GM19351 (cell line): ENCODE measurements around the gene MTOR.
A peak's percentile ranks its signal among the peaks of the same experiment; 100 is the strongest.
"Not testable (repeated sequence)": the region's sequence is repeated elsewhere in the genome, so short reads cannot be mapped to it uniquely, and the experiment has no call there.

Source experiments
- ATAC-seq: cut with Tn5 transposase; IDR thresholded peaks from one replicate; pipeline ENCODE4 v1.9.1; 2021; ENCODE audit warnings: mild to moderate bottlenecking, moderate library complexity; ENCODE audit not compliant: unreplicated experiment

The MTOR gene

GRCh38 chr1:11262171-11263049 is at the start of gene MTOR:
Gene MTOR, minus strand, starts transcription at chr1:11262551. Its CDS starts 3,142 bp downstream, at chr1:11259409.
- peak; percentile 97 for ATAC-seq

- no peak for ATAC-seq
Measured at GRCh38 chr1:11309385-11309784, 47.0 kb upstream of the MTOR start.

GRCh38 chr1:11308699-11309224 is 46.4 kb upstream of the MTOR start:
- ATAC-seq: no peak

- ATAC-seq: no peak
Measured at GRCh38 chr1:11307852-11308251, 45.5 kb upstream of the MTOR start.

- ATAC-seq: not testable (repeated sequence)
Measured at GRCh38 chr1:11305516-11305915, 43.2 kb upstream of the MTOR start.

- ATAC-seq: no peak
Measured at GRCh38 chr1:11302366-11302765, 40.0 kb upstream of the MTOR start.

GRCh38 chr1:11301601-11302000 is 39.2 kb upstream of the MTOR start:
- no peak for ATAC-seq

- no peak for ATAC-seq
Measured at GRCh38 chr1:11299225-11299574, 36.8 kb upstream of the MTOR start.

GRCh38 chr1:11298390-11299224 is 36.3 kb upstream of the MTOR start:
- ATAC-seq: no peak

- ATAC-seq: not testable (repeated sequence)
Measured at GRCh38 chr1:11297774-11298173, 35.4 kb upstream of the MTOR start.

GRCh38 chr1:11295905-11296304 is 33.6 kb upstream of the MTOR start:
- no peak for ATAC-seq

GRCh38 chr1:11294951-11295350 is 32.6 kb upstream of the MTOR start:
- no peak for ATAC-seq

GRCh38 chr1:11293856-11294255 is 31.5 kb upstream of the MTOR start:
- no peak for ATAC-seq

- ATAC-seq: no peak
Measured at GRCh38 chr1:11291049-11291448, 28.7 kb upstream of the MTOR start.

GRCh38 chr1:11289064-11289463 is 26.7 kb upstream of the MTOR start:
- ATAC-seq: no peak

- no peak for ATAC-seq
Measured at GRCh38 chr1:11286735-11287410, 24.5 kb upstream of the MTOR start.

GRCh38 chr1:11285883-11286734 is 23.8 kb upstream of the MTOR start:
- no peak for ATAC-seq

- no peak for ATAC-seq
Measured at GRCh38 chr1:11284784-11285183, 22.4 kb upstream of the MTOR start.

- ATAC-seq: no peak
Measured at GRCh38 chr1:11283151-11283550, 20.8 kb upstream of the MTOR start.
